ENCODE results near the gene ATAD1.

DNA sequence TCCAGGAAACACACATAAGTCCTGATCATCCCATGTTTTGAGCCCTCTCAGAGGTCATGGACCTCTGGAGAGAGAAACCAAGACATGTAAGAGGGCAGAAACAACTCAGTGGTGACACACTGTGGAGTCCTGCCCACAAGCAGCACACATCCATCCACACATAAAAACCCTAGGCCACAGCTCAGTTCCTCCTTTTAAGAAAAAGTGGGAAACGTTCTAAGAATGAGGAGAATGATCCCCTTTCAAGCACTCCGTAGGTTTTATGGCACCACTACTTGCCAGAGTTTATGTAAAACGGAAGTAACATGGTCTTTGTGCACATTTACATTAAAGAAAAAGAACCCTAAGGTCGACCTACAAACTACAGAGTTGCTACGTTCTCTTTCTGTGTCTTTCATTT lies 19.9 kb downstream of the ATAD1 start:
- TF ChIP-seq, protein P1, sequence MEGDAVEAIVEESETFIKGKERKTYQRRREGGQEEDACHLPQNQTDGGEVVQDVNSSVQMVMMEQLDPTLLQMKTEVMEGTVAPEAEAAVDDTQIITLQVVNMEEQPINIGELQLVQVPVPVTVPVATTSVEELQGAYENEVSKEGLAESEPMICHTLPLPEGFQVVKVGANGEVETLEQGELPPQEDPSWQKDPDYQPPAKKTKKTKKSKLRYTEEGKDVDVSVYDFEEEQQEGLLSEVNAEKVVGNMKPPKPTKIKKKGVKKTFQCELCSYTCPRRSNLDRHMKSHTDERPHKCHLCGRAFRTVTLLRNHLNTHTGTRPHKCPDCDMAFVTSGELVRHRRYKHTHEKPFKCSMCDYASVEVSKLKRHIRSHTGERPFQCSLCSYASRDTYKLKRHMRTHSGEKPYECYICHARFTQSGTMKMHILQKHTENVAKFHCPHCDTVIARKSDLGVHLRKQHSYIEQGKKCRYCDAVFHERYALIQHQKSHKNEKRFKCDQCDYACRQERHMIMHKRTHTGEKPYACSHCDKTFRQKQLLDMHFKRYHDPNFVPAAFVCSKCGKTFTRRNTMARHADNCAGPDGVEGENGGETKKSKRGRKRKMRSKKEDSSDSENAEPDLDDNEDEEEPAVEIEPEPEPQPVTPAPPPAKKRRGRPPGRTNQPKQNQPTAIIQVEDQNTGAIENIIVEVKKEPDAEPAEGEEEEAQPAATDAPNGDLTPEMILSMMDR (IDR thresholded peaks at IDR 0.05; ENCODE audit: insufficient read depth, low read depth, low read length): no peak
- no peak for TF ChIP-seq EZH2 (IDR thresholded peaks at IDR 0.05; ENCODE audit: insufficient read depth, low read length)

Data from astrocyte (in vitro differentiated cells and primary cell).